ENCODE measurements around the gene FAM98C.
"Not testable (repeated sequence)": the region's sequence is repeated elsewhere in the genome, so short reads cannot be mapped to it uniquely, and the experiment has no call there.

Gene FAM98C

GRCh38 chr19:38400361-38400760 lies 2.5 kb upstream of the FAM98C start:
- DNase-seq, result no peak

- no peak for DNase-seq
Observed at GRCh38 chr19:38401148-38401547, 1.7 kb upstream of the FAM98C start.

- no peak for DNase-seq
Observed at GRCh38 chr19:38402623-38402966, 298 bp upstream of the FAM98C start.

GRCh38 chr19:38404858-38405257 lies 2.0 kb downstream of the FAM98C start:
- no peak for DNase-seq

- DNase-seq, result no peak
Observed at GRCh38 chr19:38405276-38405675, 2.4 kb downstream of the FAM98C start.

- DNase-seq, result no peak
Observed at GRCh38 chr19:38409631-38410133, 6.8 kb downstream of the FAM98C start.

- not testable (repeated sequence) for DNase-seq
Observed at GRCh38 chr19:38410407-38410806, 7.5 kb downstream of the FAM98C start.

GRCh38 chr19:38411041-38411712 lies 8.3 kb downstream of the FAM98C start:
- no peak for DNase-seq

- not testable (repeated sequence) for DNase-seq
Observed at GRCh38 chr19:38411898-38412297, 9.0 kb downstream of the FAM98C start.

GRCh38 chr19:38412491-38412890 lies 9.6 kb downstream of the FAM98C start:
- no peak for DNase-seq

GRCh38 chr19:38412961-38413360 lies 10.1 kb downstream of the FAM98C start:
- DNase-seq, result no peak

- no peak for DNase-seq
Observed at GRCh38 chr19:38413416-38413815, 10.5 kb downstream of the FAM98C start.

GRCh38 chr19:38417146-38417543 lies 14.3 kb downstream of the FAM98C start:
- DNase-seq, result no peak

GRCh38 chr19:38417544-38418506 lies 14.9 kb downstream of the FAM98C start:
- peak; percentile 79 for DNase-seq

GRCh38 chr19:38420935-38421334 lies 18.0 kb downstream of the FAM98C start:
- DNase-seq, result no peak

- DNase-seq, result no peak
Observed at GRCh38 chr19:38421856-38422255, 19.0 kb downstream of the FAM98C start.

- DNase-seq, result no peak
Observed at GRCh38 chr19:38422438-38422837, 19.5 kb downstream of the FAM98C start.

GRCh38 chr19:38424272-38424671 lies 21.4 kb downstream of the FAM98C start:
- DNase-seq, result no peak

GRCh38 chr19:38425222-38425809 lies 22.4 kb downstream of the FAM98C start:
- no peak for DNase-seq

GRCh38 chr19:38425810-38426466 lies 23.0 kb downstream of the FAM98C start, which contains the start of gene RASGRP4:
RASGRP4 (minus strand) TSS chr19:38426219; CDS start chr19:38426091, 128 bp downstream.
- peak; percentile 73 for DNase-seq

- DNase-seq, result not testable (repeated sequence)
Observed at GRCh38 chr19:38427035-38427677, 24.3 kb downstream of the FAM98C start.

All from activated CD8-positive, alpha-beta memory T cell treated with anti-CD3 and anti-CD28 coated beads, Interleukin-2, amount 50 U/mL, for 48 hours (primary cell).